DND-41 (cell line): ENCODE measurements around the gene PDF.

Source experiments
- EZH2 ChIP-seq: IDR thresholded peaks from 3 replicates; pipeline ENCODE4 v1.6.1; 2012; ENCODE audit warnings: borderline replicate concordance, low read depth, mild to moderate bottlenecking, moderate library complexity, low read length, inconsistent platforms; ENCODE audit not compliant: severe bottlenecking
- TF ChIP-seq, protein P1 (sequence below): IDR thresholded peaks from 2 replicates; pipeline ENCODE4 v1.5.1; 2012; ENCODE audit warnings: borderline replicate concordance, low read length, moderate library complexity, mild to moderate bottlenecking; ENCODE audit not compliant: poor library complexity, severe bottlenecking; ENCODE audit errors: extremely low read depth

DNA sequence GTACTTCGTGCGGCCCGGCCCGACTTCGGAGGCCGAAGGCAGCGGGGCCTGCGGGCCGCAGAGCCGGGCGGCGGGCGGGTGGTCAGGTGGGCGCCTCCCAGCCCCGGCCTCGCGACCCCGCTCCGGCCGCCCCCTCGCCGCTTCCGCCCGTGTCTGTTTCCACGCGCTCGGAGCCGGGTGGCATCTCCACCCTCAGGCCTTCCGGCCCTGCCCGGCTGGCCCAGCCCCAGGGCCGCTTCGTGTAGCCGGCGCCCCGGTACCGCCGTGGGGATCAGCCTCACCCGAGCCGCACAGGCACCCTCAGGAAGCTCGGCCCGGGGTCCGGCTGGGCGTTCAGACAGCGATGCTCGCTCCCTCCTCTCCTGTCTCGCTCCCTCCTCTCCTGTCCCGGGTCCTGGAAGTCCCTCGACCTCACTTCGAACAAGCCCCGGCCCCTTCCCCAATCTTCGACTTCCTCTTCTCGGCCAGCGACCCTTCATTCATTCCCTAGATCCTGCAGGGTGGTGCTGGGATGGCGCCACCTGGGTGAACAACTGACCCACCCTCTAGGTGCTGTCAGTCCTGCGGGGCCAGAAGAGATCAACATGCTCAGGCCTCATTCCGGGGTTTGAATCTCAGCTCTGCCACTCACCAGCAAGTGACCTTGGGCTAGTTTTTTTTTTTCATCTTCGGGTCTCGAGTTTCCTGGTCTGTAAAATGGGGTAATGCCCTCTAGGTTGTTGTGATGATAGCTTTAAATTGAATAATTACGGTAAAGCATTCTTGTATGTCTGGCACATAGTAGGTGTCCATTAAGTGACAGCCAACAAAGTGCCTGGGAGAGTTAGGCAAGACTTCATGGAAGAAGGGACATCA lies 18.6 kb downstream of the PDF start:
- TF ChIP-seq EZH2: no peak
- TF ChIP-seq, protein P1, sequence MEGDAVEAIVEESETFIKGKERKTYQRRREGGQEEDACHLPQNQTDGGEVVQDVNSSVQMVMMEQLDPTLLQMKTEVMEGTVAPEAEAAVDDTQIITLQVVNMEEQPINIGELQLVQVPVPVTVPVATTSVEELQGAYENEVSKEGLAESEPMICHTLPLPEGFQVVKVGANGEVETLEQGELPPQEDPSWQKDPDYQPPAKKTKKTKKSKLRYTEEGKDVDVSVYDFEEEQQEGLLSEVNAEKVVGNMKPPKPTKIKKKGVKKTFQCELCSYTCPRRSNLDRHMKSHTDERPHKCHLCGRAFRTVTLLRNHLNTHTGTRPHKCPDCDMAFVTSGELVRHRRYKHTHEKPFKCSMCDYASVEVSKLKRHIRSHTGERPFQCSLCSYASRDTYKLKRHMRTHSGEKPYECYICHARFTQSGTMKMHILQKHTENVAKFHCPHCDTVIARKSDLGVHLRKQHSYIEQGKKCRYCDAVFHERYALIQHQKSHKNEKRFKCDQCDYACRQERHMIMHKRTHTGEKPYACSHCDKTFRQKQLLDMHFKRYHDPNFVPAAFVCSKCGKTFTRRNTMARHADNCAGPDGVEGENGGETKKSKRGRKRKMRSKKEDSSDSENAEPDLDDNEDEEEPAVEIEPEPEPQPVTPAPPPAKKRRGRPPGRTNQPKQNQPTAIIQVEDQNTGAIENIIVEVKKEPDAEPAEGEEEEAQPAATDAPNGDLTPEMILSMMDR: peak; percentile 33
